Epithelial cell of alveolus of lung (primary cell): ENCODE data around the gene CLRN3. TPM values are rescaled to one million over a fixed set of nuclear protein-coding genes. Genes with fewer than 3 reads are reported as not detected.

ENCODE experiments used
- total RNA-seq: library from RNA; depleted of rRNA; stranded (reverse); fragments of >200 nt; gene quantifications from 2 replicates; pipeline ENCODE4 v1.2.1, GENCODE V29; 2015

Gene CLRN3
- total RNA-seq: not detected in 2 replicates

GRCh38 chr10:127892743-127893142, at the start of gene CLRN3:
CLRN3 (minus strand) TSS chr10:127892941; CDS start chr10:127892784, 157 bp downstream.

GRCh38 chr10:127906548-127907377, 14.0 kb upstream of the CLRN3 start, which contains the start of gene PTPRE:
PTPRE (plus strand) TSS chr10:127907103; CDS start chr10:128040882, 133,779 bp downstream.

Other genes starting within 250 kb of the CLRN3 start
- gene FOXI2, start 155.8 kb downstream of the CLRN3 start, total RNA-seq: not detected in 2 replicates
- 0.72 and 7.8 TPM in 2 replicates for gene PTPRE, start 14.2 kb upstream of the CLRN3 start, total RNA-seq
- 16.5 and 19.7 TPM in 2 replicates for gene MKI67, start 233.5 kb upstream of the CLRN3 start, total RNA-seq